Stimulated activated CD4-positive, alpha-beta T cell treated with anti-CD3 and anti-CD28 coated beads, Interleukin-15, amount 100 ng/mL, for 24 hours (primary cell): Measurements from ENCODE around the gene GALM.
"Not testable (repeated sequence)": the region's sequence is repeated elsewhere in the genome, so short reads cannot be mapped to it uniquely, and the experiment has no call there.

Experiments used
- DNase-seq: peaks from one replicate; pipeline ENCODE4 v3.0.0-alpha.2; 2020

Gene GALM

DNA sequence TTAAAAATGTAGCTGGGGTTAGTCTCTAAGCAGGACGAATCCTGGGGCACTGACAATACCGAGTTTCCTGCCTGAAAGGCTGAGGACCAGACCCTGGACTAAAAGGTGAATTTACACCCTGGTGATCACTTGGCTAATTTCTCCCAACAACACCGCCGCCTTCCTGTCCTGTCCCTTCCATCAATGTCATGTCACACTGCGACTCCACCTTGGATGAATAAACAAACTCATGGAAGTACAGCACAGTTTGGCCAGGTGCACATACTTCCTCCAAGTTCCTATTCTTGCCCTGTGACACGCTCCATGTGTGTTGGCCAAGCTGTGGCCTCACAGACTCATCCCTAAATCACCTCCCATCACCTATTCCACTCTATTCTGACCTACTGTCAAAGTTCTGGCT, 15.9 kb upstream of the GALM start:
- no peak for DNase-seq

DNA sequence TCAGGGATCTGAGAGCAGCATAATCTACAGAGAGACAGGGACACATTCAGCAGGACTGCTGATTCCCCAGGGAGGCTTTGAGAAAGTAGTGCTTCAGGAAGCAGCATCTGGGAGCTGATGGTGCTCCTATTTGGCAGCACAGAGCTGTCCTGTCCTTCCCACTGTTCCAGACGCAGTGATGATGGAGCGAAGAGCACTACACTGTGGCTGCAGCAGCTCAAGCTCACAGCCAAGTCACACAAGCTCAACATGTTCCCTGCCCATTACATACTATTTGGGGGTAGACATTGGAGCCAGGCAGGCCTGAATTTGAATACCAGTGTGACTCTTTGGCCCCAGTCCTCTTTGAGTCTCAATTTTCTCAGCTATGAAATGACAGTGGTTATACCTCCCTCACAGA, 15.2 kb upstream of the GALM start:
- DNase-seq, result no peak

DNA sequence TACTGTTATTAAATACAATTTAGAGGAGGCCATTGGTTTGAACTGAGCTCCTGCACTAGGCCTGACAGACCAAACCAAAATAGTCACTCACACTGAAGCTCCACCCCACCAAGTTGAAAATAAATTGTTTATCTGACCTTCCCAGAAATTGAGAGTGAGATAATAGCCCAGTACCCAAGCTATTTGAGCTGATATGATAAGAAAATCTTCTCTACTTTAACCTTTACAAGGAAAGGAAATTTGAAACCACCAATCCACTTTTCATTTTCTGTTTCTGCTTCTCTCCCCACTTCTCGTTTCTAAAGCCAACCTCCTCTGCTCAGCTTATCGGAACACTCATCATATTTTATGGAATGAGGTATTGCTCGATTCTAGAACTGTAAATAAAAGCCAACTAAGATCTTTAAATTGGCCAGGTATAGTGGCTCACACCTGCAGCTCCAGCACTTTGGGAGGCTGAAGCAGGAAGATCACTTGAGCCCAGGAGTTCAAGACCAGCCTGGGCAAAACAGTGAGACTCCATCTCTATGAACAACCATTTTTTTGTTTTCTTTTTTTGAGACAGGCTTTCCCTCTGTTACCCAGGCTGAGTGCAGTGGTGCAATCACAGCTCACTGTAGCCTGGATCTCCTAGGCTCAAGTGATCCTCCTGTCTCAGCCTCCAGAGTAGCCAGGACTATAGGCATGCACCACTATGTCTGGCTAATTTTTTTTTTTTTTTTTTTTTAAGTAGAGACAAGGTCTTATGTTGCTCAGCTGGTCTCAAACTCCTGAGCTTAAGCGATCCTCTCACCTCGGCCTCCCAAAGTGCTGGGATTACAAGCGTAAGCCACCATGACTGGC, 13.3 kb upstream of the GALM start:
- peak; percentile 29 for DNase-seq

DNA sequence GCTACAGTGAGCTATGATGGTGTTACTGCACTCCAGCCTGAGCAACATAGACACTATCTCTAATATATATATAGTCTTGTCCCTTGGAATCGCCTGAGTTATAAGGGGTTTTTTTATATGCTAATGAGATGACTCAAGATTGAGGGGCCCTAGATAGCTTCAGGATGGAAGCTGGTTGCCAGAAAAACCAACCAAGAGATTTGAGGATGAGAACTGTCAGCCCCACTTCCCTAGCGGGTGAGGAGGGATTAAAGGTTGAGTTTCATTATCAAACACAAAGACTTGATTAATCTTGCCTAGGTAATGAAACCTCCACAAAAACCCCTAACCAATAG, 12.6 kb upstream of the GALM start:
- DNase-seq, result peak; percentile 34

DNA sequence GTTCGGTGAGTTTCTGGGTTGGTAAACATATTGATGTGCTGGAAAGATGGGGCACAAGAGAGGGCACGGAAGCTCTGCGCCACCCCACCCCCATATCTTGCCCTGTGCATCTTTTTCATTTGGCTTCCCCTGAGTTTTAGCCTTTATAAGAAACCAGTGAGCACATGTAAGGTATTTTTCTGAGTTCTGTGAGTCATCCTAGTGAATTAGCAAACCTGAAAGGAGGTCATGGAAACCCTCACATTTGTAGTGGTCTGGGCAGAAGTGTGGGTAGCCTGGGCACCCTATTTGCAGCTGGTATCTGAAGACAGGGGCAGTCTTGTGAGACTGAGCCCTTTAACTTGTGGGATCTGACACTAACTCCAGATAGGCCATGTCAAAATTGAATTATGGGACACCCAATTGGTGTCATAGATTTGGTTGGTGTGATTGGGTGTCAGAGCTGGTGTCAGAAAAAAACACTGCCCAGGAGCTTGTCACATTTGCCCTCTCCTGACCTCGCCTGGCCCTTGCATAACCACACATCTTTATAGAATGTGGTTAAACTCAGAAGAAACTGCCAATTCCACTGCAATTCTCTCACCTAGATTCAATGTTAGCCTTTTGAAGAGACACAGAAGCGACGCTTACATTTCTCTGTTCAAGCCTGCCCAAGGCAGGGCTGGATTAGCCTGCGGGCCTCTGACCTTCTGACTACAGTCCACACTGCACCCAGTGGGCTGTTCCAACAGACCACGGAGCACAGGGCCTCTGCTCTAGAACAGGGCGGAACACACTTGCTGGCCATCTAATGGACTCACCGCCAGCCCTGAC, 12.0 kb upstream of the GALM start:
- DNase-seq, result peak; percentile 87

DNA sequence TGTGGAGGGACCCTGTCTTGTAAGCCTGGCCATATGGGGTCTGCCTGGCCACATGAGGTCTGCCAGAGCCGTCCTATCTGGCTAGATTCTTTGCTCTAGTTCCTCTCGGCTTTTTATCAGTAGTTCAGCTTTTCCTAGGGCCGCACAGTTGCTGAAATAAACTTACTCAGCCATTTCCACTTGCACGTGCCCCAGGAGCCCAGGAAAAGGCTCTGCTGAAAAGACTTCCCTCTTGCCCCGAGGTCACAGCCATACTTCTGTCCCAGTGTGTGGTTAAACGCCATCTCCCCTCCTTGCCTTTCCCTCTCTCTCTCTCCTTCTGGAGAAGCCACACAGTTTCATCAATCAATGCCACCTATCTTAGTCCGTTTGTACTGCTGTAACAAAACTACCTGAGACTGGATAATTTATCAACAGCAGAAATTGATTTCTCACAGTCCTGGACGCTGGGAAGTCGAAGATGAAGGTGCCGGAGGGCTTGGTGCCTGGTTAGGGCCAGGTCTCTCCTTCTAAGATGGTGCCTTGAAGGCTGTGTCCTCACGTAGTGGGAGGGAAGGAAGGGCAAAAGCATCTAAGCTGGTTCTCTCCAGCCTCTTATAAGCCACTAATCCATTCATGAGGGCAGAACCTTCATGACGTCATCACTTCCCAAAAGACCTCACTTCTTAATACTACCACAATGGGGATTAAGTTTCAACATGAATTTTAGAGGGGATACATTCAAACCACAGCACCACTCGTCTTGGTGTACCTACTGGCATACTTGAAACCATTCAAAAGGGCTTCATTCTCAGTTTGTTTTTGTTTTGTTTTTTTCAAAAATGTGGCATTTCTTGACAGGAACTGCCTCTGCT, 11.2 kb upstream of the GALM start:
- DNase-seq, result no peak

DNA sequence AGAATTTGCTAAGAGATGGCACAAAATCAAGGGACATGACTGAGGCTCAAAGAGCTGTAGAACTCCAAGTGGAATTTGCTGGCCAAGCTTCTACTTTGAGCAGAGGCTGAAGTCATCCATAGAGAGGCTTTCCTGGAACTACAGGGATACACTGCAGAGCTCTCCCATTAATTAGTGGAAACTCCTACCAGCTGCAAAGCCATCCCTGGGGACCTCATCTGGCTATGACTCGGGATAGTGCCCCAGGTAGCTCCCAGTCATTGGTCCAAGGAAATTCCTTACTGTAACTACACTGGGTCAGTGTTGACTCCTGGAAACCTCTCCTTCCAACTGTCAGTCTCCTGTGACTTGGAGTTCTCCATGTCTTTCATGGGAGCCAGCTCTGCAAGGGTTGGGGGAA, 10.5 kb upstream of the GALM start:
- no peak for DNase-seq

DNA sequence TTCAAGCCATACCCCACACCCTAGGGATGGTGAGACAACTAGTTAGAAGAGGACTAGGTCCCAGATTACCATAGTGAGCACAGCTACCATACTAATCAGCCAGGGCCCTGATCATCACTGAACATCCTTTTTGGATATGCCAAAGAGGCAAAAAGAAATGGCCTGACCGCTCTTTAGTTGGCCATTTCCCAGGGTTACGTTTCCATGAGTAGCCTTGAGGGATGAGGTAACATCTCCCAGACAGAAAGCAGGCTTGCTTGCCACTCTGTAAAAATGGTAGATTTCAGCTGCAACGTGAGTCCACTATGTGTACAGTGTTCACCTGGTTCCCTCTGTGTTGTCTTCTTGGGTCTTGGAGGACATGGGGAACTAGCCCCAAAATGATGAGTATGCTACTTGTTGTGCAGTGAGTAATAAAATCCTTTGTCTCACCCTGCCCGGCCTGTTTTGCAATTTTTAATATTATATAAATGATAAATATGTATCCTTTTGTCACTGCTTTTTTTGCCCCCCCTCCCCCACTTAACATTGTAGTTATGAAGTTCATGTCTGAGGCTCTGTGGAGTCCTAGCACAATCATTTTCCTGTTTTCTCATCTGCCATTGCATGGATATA, 8.9 kb upstream of the GALM start:
- no peak for DNase-seq

DNA sequence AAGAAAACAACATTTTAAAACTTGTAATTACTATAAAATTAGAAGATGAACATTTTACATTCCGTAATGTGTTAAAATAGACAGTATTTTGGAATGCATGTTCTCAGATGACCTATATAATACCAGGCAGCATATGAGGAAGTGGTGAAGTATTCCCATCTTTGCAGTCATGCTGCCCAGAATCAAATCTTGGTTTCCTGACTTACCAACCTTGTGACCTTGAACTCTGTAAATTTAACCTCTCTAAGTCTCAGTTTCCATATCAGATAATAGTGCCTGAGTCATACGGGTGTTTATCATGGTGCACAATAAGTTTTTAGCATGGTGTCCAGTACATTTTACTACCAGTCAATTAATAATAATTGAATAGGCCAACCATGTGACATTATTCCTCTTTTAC, 7.3 kb upstream of the GALM start:
- no peak for DNase-seq

DNA sequence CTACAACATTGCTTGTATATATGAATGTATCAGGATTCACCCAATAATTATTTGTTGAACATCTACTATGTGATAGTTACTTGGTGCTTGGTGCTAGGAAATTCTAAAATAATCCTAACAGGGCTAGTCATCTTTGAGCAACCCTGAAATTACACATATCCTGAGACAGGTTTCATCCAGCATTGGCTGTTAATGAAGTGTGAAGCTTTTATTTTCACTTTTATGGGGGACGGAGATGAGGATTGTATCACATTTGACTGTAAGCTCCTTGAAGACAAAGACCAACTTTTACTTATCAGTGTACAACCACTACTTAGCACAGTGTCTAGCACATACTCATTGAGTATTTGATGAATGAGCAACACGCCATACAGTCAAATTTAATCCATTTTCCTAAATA, 6.8 kb upstream of the GALM start:
- no peak for DNase-seq

DNA sequence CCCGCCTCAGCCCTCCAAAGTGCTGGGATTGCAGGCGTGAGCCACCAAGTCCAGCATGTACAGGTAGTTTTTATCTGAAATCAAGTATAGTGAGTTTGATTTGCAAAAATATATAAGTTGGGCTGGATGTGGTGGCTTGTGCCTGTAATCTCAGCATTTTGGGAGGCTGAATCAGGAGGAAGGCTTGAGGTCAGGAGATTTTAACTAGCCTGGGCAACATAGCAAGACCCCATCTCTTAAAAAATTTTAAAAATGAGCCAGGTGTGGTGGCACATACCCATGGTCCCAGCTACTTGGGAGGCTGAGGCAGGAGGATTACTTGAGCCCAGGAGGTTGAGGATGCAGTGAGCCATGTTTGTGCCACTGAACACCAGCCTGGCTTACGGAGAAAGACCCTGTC, 5.6 kb upstream of the GALM start:
- DNase-seq, result no peak

DNA sequence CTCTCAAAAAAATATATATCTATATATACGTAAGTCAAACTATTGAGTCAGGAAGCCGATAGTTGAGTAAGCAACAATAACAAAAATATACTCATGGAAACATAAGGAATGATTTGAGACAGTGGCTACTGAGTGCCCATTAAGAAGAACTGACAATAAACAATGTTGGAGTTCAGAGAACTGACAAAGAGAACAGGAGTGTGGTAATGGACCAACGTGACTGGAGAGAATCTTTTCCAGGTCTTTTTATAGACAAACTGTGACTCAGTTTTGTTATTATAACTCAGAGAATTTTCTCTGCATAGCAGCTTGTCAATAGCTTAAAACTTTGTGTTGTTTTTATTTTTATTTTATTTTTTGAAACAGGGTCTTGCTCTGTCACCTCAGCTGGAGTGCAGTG, 4.6 kb upstream of the GALM start:
- no peak for DNase-seq

DNA sequence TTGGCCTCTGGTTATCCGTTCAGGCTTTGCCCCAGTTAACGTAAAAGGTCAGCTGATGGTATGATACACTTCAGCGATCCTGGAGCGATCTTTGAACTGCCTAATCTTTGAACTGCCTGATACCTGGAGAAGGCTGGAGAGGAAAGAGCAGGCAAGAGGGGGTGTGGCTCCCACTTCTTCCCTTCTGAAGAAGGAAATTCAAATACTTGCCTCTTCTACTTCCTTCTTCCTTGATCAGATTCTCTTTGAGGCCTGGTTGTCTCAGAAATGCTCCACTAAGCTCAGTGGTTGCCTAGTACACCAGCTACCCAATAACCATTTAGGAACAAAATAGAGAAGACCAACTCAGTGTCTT, 619 bp downstream of the GALM start:
- DNase-seq, result peak; percentile 34

DNA sequence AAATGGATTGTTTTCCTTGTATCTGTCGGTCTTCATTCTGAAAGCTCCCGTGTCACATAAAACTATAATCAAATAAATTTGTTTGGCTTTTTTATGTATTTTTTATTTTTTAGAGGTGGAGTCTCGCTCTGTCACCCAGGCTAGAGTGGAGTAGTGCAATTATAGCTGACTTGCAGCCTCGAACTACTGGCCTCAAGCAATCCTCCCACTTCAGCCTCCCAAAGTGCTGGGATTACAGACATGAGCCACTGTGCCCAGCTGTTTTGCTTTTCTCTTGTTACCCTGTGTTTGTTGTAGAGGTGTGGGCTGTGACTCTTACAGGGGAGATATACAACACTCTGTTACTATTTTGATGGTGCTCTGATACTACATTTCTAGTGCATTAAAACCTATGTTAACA, 2.2 kb downstream of the GALM start:
- DNase-seq, result no peak

DNA sequence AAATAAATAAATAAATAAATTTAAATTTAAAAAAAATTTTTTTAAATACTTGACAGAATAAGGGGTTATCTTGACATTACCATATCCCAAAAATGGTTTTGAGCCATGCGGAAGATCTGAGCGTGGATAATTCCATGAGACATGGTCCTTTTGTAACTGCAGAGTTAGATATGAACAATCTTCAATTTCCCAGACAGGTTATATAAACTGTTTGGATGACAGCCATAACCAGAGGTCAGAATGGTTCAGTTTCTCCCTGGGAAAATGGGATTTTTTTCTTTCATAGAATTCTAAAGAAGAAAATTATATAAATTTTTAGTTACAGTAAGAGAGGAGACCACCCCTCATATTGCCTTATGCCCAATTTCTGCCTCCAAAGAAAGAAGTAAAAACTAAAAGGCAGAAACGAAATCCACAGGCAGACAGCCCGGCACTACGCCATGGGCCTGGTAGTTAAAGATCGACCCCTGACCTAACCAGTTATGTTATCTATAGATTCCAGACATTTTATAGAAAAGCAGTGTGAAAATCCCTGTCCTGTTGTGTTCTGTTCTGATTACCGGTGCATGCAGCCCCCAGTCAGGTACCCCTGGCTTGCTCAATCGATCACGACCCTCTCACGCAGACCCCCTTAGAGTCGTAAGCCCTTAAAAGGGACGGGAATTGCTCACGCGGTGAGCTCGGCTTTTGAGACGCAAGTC, 3.0 kb downstream of the GALM start:
- no peak for DNase-seq

DNA sequence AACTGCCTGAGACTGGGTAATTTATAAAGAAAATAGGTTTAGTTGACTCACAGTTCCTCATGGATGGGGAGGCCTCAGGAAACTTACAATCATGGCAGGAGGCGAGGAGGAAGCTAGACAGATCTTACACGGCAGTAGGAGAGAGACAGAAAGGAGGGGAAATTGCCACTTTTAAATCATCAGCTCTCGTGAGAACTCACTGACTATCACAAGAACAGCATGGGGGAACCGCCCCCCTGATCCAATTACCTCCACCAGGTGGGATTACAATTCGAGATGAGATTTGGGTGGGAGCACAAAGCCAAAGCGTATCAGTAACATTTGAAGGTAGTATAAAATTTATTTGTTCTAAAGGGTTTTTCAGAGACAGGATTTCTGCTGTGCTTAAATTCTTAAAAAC, 5.4 kb downstream of the GALM start:
- no peak for DNase-seq

DNA sequence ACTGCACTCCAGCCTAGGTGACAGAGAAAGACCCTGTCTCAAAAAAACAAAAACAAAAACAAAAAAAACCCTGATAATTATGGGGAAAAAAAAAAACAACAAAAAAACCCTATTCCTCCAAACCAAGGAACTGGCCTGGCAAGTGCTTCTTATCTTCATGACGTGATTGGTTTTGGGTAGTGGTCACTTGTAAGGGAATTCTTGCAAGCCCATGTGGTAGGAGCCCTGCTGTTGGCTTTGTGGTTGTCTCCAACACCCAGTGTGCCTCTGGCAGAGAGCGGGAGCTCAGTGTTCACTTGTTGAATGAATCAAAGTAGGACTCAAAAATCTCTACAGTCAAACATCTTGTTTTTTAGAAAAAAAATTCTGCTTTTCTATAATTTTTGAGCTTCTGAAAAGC, 6.0 kb downstream of the GALM start:
- DNase-seq, result no peak

DNA sequence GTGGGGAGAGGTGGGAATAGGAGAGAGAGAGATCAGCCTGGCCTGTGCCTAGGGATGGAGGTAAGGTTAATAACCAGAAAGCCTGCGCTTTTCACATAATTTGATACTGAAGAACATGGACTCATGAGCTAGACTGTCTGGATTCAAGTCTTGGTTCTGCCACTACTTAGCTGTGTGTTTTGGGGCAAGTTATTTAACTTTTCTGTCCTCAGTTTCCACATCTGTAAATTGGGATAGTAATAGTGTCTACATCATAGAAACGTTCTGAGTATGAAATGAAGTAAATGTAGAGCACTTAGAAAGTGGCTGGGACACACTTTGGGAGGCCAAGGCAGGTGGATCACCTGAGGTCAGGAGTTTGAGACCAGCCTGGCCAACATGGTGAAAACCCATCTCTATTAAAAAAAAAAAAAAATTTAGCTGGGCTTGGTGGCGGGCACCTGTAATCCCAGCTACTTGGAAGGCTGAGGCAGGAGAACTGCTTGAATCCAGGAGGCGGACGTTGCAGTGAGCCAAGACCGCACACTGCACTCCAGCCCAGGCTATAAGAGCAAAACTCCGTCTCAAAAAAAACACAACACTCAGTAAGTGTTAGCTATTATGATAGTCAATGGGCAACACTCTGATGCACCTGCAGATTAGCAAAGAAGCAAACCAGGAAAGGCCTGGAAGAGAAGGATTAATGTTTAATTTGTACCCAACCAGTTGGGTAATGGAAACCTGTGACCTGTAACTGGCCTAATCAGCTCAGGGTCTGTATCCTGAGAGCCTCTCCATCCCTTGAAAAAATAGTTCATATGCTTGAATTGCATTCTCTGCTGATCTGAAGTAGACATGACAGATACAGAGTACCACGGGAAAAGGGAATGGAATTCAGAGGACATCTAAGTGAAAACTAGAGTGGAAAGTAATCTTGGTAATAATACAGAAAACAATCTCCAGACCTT, 6.8 kb downstream of the GALM start:
- no peak for DNase-seq

DNA sequence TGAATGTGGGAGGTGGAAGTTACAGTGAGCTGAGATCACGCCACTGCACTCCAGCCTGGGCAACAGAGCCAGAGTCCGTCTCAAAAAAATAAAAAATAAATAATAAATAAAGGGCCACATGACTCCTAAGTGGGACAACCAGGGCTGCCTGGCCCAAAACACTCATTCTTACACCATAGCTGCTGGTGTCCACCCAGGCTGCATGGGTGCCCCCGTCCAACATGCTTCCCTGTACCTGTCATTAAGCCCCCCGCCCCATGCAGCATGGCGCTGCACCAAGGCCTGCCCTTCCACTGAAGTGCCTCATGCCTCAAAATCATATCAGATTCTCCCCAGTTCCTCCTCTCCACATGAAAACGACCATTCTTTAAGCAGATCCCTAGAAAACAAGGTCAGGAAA, 10.8 kb downstream of the GALM start:
- DNase-seq, result no peak

DNA sequence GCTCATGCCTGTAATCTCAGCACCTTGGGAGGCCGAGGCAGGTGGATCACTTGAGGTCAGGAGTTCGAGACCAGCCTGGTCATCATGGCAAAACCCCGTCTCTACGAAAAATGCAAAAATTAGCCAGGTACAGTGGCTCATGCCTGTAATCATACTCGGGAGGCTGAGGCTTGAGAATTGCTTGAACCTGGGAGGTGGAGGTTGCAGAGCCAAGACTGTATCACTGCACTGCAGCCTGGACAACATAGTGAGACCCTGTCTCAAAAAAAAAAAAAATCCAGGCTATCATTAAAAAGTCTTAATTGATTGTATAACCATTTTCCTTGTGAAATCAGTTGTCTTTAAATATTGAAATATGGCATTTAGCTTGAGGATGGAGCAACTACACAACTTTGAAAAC, 15.0 kb downstream of the GALM start:
- not testable (repeated sequence) for DNase-seq

DNA sequence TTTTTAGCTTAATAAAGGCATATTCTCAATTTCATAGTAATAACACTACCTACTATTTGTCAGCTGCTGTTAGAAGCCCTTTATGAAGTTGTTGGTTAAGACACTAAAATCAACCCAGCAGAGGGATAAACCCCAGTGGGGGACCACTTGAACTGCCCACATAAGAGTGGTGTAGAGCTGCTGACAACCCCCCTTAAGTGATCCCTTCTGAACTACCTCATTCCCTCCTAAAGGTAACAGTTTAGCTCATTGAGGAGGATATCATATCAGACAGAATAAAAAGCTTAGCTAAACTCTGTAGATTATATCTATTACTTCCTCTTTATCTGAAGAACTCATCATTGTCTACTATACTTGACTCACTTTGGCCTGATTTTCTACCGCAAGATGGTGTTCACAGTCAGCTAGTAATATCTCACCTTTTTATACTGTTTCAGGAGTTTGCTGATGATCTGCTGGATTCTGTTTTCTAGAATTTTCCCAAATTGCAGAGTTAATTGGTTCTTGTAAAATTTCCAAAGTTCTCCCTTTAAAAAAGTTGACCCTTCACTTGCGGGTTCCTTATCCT, 16.2 kb downstream of the GALM start:
- DNase-seq, result no peak
